ENCODE measurements around the gene RABEP2. TPM values are rescaled to one million over a fixed set of nuclear protein-coding genes. Genes with fewer than 3 reads are reported as not detected.
A peak's percentile ranks its signal among the peaks of the same experiment; 100 is the strongest.

RABEP2 gene
- total and polyA plus RNA-seq, 9 of the 15 experiments (the other 6 are each of a cell fraction or from before 2014, with no cell fraction given), result 0.15 to 13.4 (median 3.5) TPM

DNA sequence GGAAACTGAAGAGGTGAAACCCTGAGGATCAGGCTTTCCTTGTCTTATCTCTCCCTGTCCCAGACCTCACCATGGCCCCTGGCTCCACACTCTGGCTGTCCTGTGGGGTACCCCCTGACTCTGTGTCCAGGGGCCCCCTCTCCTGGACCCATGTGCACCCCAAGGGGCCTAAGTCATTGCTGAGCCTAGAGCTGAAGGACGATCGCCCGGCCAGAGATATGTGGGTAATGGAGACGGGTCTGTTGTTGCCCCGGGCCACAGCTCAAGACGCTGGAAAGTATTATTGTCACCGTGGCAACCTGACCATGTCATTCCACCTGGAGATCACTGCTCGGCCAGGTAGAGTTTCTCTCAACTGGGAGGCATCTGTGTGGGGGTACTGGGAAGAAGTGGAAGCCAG is 8.1 kb upstream of the RABEP2 start:
- no peak overlapping the region for H3K27ac ChIP-seq (ENCODE audit: extremely low read depth, low read depth, low read length)
- H3K4me1 ChIP-seq (replicated peaks in 1 of 2; ENCODE audit: control insufficient read depth in 2 of 2, insufficient read depth in 2 of 2, low read length in 2 of 2), result peaks cover 8 to 40% of the 10 kb centered on the region in 2 experiments; a peak in 4 of 5 replicates
- H3K27me3 ChIP-seq (ENCODE audit: control insufficient read depth in 2 of 2, insufficient read depth in 2 of 2, low read length in 2 of 2), result no peaks in the 10 kb centered on the region
- H3K36me3 ChIP-seq (ENCODE audit: control insufficient read depth, insufficient read depth, low read length), result no peaks in the 10 kb centered on the region
- no peaks in the 10 kb centered on the region for H3K9me1 ChIP-seq (ENCODE audit: control insufficient read depth, insufficient read depth, low read length)
- H3K79me2 ChIP-seq (ENCODE audit: control insufficient read depth, insufficient read depth, low read length), result peaks cover 9% of the 10 kb centered on the region
- H3K4me2 ChIP-seq (ENCODE audit: insufficient read depth, low read length), result no peak overlapping the region
- 64% methylated on average over 8 of the region's 8 CpGs for WGBS (ENCODE audit: insufficient coverage, low coverage, missing lambda C conversion rate)
- no peak overlapping the region for H2AFZ ChIP-seq (ENCODE audit: low read depth, low read length)
- in situ Hi-C loops (cut with MboI) (loop anchor here (25.0 kb wide), 1 partner anchor 496 kb away; no protein-coding TSS in a partner anchor), intact Hi-C loops (cut with micrococcal nuclease) (no loop called here)
- TF ChIP-seq ZNF79 (CRISPR knock-in tag; IDR thresholded peaks at IDR 0.05; ENCODE audit: low read depth) (no peak), KDM2B (CRISPR knock-in tag; IDR thresholded peaks at IDR 0.05) (no peak), RHOXF2B (CRISPR knock-in tag; conservative IDR thresholded peaks at IDR 0.05) (no peak), ZNF263 (CRISPR knock-in tag; IDR thresholded peaks at IDR 0.05; ENCODE audit: borderline replicate concordance) (no peak)
- TF ChIP-seq, protein P1, sequence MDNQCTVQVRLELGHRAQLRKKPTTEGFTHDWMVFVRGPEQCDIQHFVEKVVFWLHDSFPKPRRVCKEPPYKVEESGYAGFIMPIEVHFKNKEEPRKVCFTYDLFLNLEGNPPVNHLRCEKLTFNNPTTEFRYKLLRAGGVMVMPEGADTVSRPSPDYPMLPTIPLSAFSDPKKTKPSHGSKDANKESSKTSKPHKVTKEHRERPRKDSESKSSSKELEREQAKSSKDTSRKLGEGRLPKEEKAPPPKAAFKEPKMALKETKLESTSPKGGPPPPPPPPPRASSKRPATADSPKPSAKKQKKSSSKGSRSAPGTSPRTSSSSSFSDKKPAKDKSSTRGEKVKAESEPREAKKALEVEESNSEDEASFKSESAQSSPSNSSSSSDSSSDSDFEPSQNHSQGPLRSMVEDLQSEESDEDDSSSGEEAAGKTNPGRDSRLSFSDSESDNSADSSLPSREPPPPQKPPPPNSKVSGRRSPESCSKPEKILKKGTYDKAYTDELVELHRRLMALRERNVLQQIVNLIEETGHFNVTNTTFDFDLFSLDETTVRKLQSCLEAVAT (IDR thresholded peaks at IDR 0.05), result no peak
- TF ChIP-seq, protein P2, sequence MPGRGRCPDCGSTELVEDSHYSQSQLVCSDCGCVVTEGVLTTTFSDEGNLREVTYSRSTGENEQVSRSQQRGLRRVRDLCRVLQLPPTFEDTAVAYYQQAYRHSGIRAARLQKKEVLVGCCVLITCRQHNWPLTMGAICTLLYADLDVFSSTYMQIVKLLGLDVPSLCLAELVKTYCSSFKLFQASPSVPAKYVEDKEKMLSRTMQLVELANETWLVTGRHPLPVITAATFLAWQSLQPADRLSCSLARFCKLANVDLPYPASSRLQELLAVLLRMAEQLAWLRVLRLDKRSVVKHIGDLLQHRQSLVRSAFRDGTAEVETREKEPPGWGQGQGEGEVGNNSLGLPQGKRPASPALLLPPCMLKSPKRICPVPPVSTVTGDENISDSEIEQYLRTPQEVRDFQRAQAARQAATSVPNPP (IDR thresholded peaks at IDR 0.05; ENCODE audit: borderline replicate concordance, insufficient read depth, insufficient read length), result no peak
- H3K9ac ChIP-seq (ENCODE audit: insufficient read depth in 1 of 2, low read depth in 2 of 2, low read length in 2 of 2), result peak overlapping the region in 1 of 2 experiments; percentile 19; a peak in 1 of 4 replicates
- no peak overlapping the region for H3K4me3 ChIP-seq
- POLR2A ChIA-PET, result no interaction called here
- no peaks in the 10 kb centered on the region for H3K9me3 ChIP-seq (replicated peaks; ENCODE audit: control insufficient read depth, insufficient read depth, low read depth, low read length)
- ATAC-seq (no peak), DNase-seq (ENCODE audit: extremely low read depth in 1 of 4, low spot score in 3 of 4) (no peak), FAIRE-seq (no peak)
- no peaks in the 10 kb centered on the region for H4K20me1 ChIP-seq (replicated peaks; ENCODE audit: control insufficient read depth, insufficient read depth, low read length)
- CTCF ChIA-PET (ENCODE audit: low intra/inter-chr PET ratio), result no interaction called here
- no TSS peak for BruUV-seq (replicated peaks)
